Endothelial cell of umbilical vein (primary cell): Measurements from ENCODE around the gene KCNMB4. TPM values are rescaled to one million over a fixed set of nuclear protein-coding genes. Genes with fewer than 3 reads are reported as not detected.

ENCODE experiments used
- BruUV-seq: library from RNA; stranded (reverse); fragments of 400-500 nt; replicated peaks from 2 replicates; lab custom pipeline; 2021; lab: Mats Ljungman, UMichigan
- CTCF ChIA-PET: fragments of 300-600, 350-600 bp; sonication (Branson Sonifier 250); formaldehyde crosslinking; loops from one replicate; lab custom pipeline; 2021; ENCODE audit warnings: antibody characterized with exemption, inconsistent platforms; lab: Charles Lee
- POLR2A ChIA-PET: fragments of 300-600, 350-600 bp; sonication (Branson Sonifier 250); formaldehyde crosslinking; loops from one replicate; lab custom pipeline; 2021; ENCODE audit warnings: antibody characterized with exemption, inconsistent platforms; lab: Charles Lee
- DNase-seq: peaks from one replicate; pipeline ENCODE4 v3.0.0-alpha.2; 2011; ENCODE audit warnings: low read depth, low spot score
- FAIRE-seq: peaks from 2 replicates; lab custom pipeline; 2011; peaks lifted over from hg19 to GRCh38; lab: Jason Lieb, UNC
- H2AFZ ChIP-seq: 2 replicates; pipeline ENCODE4 v1.6.0; 2012; ENCODE audit warnings: low read depth, low read length, control low read depth, inconsistent platforms
- H3K27ac ChIP-seq: 2 replicates; pipeline ENCODE4 v1.5.1; 2011; ENCODE audit warnings: low read depth, mild to moderate bottlenecking, control low read depth, low read length, moderate library complexity; ENCODE audit not compliant: insufficient read depth
- H3K27me3 ChIP-seq, 2 experiments: 2 replicates each; pipeline versions ENCODE4 v1.6.0 to v1.6.1; 2011; ENCODE audit warnings: low read length in 2 of 2, mixed read lengths in 1 of 2; ENCODE audit not compliant: control insufficient read depth in 2 of 2, insufficient read depth in 2 of 2
- H3K36me3 ChIP-seq, 2 experiments: 2 replicates in 1 of 2; 3 replicates in 1 of 2; pipeline ENCODE4 v1.5.1; 2011; ENCODE audit warnings: low read length in 2 of 2, mild to moderate bottlenecking in 1 of 2, moderate library complexity in 1 of 2; ENCODE audit not compliant: control insufficient read depth in 2 of 2, insufficient read depth in 2 of 2; ENCODE audit errors: extremely low read depth in 1 of 2
- H3K4me1 ChIP-seq: 3 replicates; pipeline ENCODE4 v1.5.1; 2011; ENCODE audit warnings: mild to moderate bottlenecking, low read length; ENCODE audit not compliant: control insufficient read depth, insufficient read depth; ENCODE audit errors: extremely low read depth
- H3K4me2 ChIP-seq: 2 replicates; pipeline ENCODE4 v1.6.1; 2011; ENCODE audit warnings: low read length, control low read depth, mixed read lengths; ENCODE audit not compliant: insufficient read depth
- H3K4me3 ChIP-seq, 3 experiments: fragments of 200-600 bp in 1 of 3; sonication (generic), shearing (Covaris generic) in 1 of 3; replicated peaks in 1 of 3; 2 replicates each; pipeline ENCODE4 v1.5.1; 2011 to 2016; ENCODE audit warnings: control low read depth in 3 of 3, low read length in 3 of 3, mild to moderate bottlenecking in 2 of 3, inconsistent platforms in 1 of 3, low read depth in 1 of 3, moderate library complexity in 1 of 3; ENCODE audit not compliant: insufficient read depth in 1 of 3
- H3K79me2 ChIP-seq: 2 replicates; pipeline ENCODE4 v1.6.0; 2012; ENCODE audit warnings: low read length, inconsistent platforms; ENCODE audit not compliant: control insufficient read depth, insufficient read depth
- H3K9ac ChIP-seq: replicated peaks from 2 replicates; pipeline ENCODE3; 2011; ENCODE audit warnings: low read length, control low read depth; ENCODE audit not compliant: insufficient read depth; ENCODE audit errors: extremely low read depth
- H3K9me1 ChIP-seq: replicated peaks from 3 replicates; pipeline ENCODE4 v1.6.0; 2011; ENCODE audit warnings: mild to moderate bottlenecking, low read length; ENCODE audit not compliant: control insufficient read depth, insufficient read depth; ENCODE audit errors: extremely low read depth
- H3K9me3 ChIP-seq: replicated peaks from 2 replicates; pipeline ENCODE4 v1.5.1; 2012; ENCODE audit warnings: low read length, inconsistent platforms; ENCODE audit not compliant: control insufficient read depth, insufficient read depth
- H4K20me1 ChIP-seq: replicated peaks from 2 replicates; pipeline ENCODE3; 2011; ENCODE audit warnings: mild to moderate bottlenecking, low read length; ENCODE audit not compliant: control insufficient read depth, insufficient read depth; ENCODE audit errors: extremely low read depth
- EZH2 ChIP-seq: IDR thresholded peaks from 2 replicates; pipeline ENCODE4 v1.6.1; 2012; ENCODE audit warnings: borderline replicate concordance, low read depth, mild to moderate bottlenecking, moderate library complexity, low read length, inconsistent platforms; ENCODE audit not compliant: severe bottlenecking
- FOS ChIP-seq: IDR thresholded peaks from 2 replicates; pipeline ENCODE4 v1.6.1; 2011; ENCODE audit warnings: mild to moderate bottlenecking, low read length, moderate library complexity, borderline replicate concordance; ENCODE audit not compliant: insufficient read depth
- GATA2 ChIP-seq: IDR thresholded peaks from 2 replicates; pipeline ENCODE4 v1.7.0; 2011; ENCODE audit warnings: low read depth, mild to moderate bottlenecking, moderate library complexity, mixed read lengths, low read length; ENCODE audit not compliant: insufficient read length, insufficient read depth
- JUN ChIP-seq: IDR thresholded peaks from 2 replicates; pipeline ENCODE4 v1.6.1; 2011; ENCODE audit warnings: borderline replicate concordance, low read depth; ENCODE audit not compliant: insufficient read length, insufficient read depth
- MYC ChIP-seq: IDR thresholded peaks from one replicate; pipeline ENCODE4 v1.6.1; 2011; ENCODE audit warnings: mild to moderate bottlenecking, low read depth, low read length
- POLR2A ChIP-seq: IDR thresholded peaks from 2 replicates; pipeline ENCODE4 v1.6.1; 2012; ENCODE audit warnings: low read depth, mild to moderate bottlenecking, control low read depth, low read length
- POLR2AphosphoS5 ChIP-seq: IDR thresholded peaks from 2 replicates; pipeline ENCODE4 v1.6.1; 2012; ENCODE audit warnings: low read depth, mild to moderate bottlenecking, control low read depth, low read length, moderate library complexity; ENCODE audit not compliant: insufficient read depth
- dilution Hi-C: fragments of 300-500 bp; cut with MboI; formaldehyde crosslinking; loops from one replicate; pipeline ENCODE4 v1.15.0; 2019; ENCODE audit warnings: low sequenced_read_pairs; ENCODE audit not compliant: extremely low pct_ligation_motif_present
- intact Hi-C: fragments of 100-400 bp; cut with micrococcal nuclease; formaldehyde crosslinking; loops from one replicate; pipeline ENCODE4 v1.10.0; 2022
- polyA plus RNA-seq, 4 experiments: library from polyadenylated mRNA; depleted of rRNA in 3 of 4; stranded (reverse) in 3 of 4; unstranded in 1 of 4; fragments of >200 nt; gene quantifications; 2 replicates each; pipeline versions ENCODE4 v1.2.1 to v1.2.3, GENCODE V29; 2011 to 2012; ENCODE audit warnings: missing spikeins in 1 of 4
- total RNA-seq: library from RNA; stranded (reverse); gene quantifications from 2 replicates; pipeline ENCODE4 v1.2.3, GENCODE V29; 2021
- TF ChIP-seq, protein P1 (sequence below), 2 donors: IDR thresholded peaks; 1 replicate in 1 of 2; 2 replicates in 1 of 2; pipeline ENCODE4 v1.5.1; 2011; ENCODE audit warnings: low read length in 2 of 2, mild to moderate bottlenecking in 2 of 2, moderate library complexity in 2 of 2, control low read depth in 1 of 2, inconsistent platforms in 1 of 2, low read depth in 1 of 2; ENCODE audit not compliant: insufficient read depth in 1 of 2; ENCODE audit errors: extremely low read depth in 1 of 2
- TF ChIP-seq, protein P2 (sequence below): IDR thresholded peaks from 2 replicates; pipeline ENCODE4 v1.6.1; 2011; ENCODE audit not compliant: insufficient read depth, insufficient read length

KCNMB4 gene
- total and polyA plus RNA-seq, 2 donors (not counting 3 experiments of a cell fraction or from before 2014, with no cell fraction given) = 0.97 to 2.0 TPM

DNA sequence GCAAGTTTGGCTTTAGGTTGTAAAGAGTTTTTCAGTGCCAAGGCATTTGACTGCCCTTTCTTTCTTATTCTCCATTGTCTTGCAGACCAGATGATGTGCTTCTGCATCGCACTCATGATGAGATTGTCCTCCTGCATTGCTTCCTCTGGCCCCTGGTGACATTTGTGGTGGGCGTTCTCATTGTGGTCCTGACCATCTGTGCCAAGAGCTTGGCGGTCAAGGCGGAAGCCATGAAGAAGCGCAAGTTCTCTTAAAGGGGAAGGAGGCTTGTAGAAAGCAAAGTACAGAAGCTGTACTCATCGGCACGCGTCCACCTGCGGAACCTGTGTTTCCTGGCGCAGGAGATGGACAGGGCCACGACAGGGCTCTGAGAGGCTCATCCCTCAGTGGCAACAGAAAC, 64.3 kb downstream of the KCNMB4 start:
- POLR2A ChIA-PET = no interaction called here

More for the DNA sequence above, 64.3 kb downstream of the KCNMB4 start:
- Histone ChIP-seq H3K27ac (no peak overlapping the region), H3K79me2 (no peaks in the 10 kb centered on the region), H3K9me3 (no peaks in the 10 kb centered on the region), H4K20me1 (no peaks in the 10 kb centered on the region), H3K9ac (no peak overlapping the region), H3K4me3 (no peak overlapping the region), H3K4me2 (no peak overlapping the region), H3K4me1 (no peaks in the 10 kb centered on the region), H2AFZ (no peak overlapping the region), H3K27me3 (no peaks in the 10 kb centered on the region), H3K9me1 (no peaks in the 10 kb centered on the region), H3K36me3 (no peaks in the 10 kb centered on the region)
- CTCF ChIA-PET = no interaction called here
- FAIRE-seq (no peak), DNase-seq (no peak)
- TF ChIP-seq EZH2 = no peak
- TF ChIP-seq POLR2AphosphoS5 = no peak
- TF ChIP-seq, protein P1, sequence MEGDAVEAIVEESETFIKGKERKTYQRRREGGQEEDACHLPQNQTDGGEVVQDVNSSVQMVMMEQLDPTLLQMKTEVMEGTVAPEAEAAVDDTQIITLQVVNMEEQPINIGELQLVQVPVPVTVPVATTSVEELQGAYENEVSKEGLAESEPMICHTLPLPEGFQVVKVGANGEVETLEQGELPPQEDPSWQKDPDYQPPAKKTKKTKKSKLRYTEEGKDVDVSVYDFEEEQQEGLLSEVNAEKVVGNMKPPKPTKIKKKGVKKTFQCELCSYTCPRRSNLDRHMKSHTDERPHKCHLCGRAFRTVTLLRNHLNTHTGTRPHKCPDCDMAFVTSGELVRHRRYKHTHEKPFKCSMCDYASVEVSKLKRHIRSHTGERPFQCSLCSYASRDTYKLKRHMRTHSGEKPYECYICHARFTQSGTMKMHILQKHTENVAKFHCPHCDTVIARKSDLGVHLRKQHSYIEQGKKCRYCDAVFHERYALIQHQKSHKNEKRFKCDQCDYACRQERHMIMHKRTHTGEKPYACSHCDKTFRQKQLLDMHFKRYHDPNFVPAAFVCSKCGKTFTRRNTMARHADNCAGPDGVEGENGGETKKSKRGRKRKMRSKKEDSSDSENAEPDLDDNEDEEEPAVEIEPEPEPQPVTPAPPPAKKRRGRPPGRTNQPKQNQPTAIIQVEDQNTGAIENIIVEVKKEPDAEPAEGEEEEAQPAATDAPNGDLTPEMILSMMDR (IDR thresholded peaks at IDR 0.05; ENCODE audit: extremely low read depth in 1 of 2, insufficient read depth in 1 of 2, low read depth in 1 of 2, low read length in 2 of 2) = no peak
- no peak for TF ChIP-seq MYC
- no peak for TF ChIP-seq JUN
- TF ChIP-seq, protein P2, sequence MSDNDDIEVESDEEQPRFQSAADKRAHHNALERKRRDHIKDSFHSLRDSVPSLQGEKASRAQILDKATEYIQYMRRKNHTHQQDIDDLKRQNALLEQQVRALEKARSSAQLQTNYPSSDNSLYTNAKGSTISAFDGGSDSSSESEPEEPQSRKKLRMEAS = no peak
- no peak for TF ChIP-seq POLR2A
- TF ChIP-seq FOS = no peak
- no peak for TF ChIP-seq GATA2
- BruUV-seq = no TSS peak
- intact Hi-C loops (no loop called here), dilution Hi-C loops (no loop called here)
